DND-41 (cell line): ENCODE data around the gene CRB3.

ENCODE experiments used
- ATAC-seq: fragments of 200-7000 bp; cut with Tn5 transposase; 3 replicates; pipeline ENCODE4 v1.9.1; 2021; ENCODE audit warnings: low read depth; ENCODE audit not compliant: insufficient read depth
- DNase-seq: peaks from one replicate; pipeline ENCODE4 v3.0.0-alpha.2; 2020
- H2AFZ ChIP-seq: 2 replicates; pipeline ENCODE4 v1.6.0; 2012; ENCODE audit warnings: low read depth, low read length
- H3K27ac ChIP-seq: 2 replicates; pipeline ENCODE4 v1.5.1; 2012; ENCODE audit warnings: low read length, inconsistent platforms
- H3K27me3 ChIP-seq: fragments of 200-600 bp; sonication (generic); 2 replicates; pipeline ENCODE4 v1.6.0; 2012; ENCODE audit warnings: low read length, mild to moderate bottlenecking, inconsistent platforms; ENCODE audit not compliant: insufficient read depth, poor library complexity
- H3K36me3 ChIP-seq: 2 replicates; pipeline ENCODE4 v1.5.1; 2012; ENCODE audit warnings: low read length, inconsistent platforms; ENCODE audit not compliant: insufficient read depth
- H3K4me1 ChIP-seq: 2 replicates; pipeline ENCODE4 v1.5.1; 2012; ENCODE audit warnings: mild to moderate bottlenecking, low read length; ENCODE audit not compliant: insufficient read depth
- H3K4me2 ChIP-seq: 2 replicates; pipeline ENCODE4 v1.6.0; 2012; ENCODE audit warnings: mild to moderate bottlenecking, moderate library complexity, low read length, inconsistent platforms; ENCODE audit not compliant: insufficient read depth
- H3K4me3 ChIP-seq, 2 experiments: fragments of 200-600 bp in 1 of 2; shearing (Covaris generic) in 1 of 2; 2 replicates each; pipeline ENCODE4 v1.5.1; 2012 to 2016; ENCODE audit warnings: inconsistent platforms in 2 of 2, low read length in 2 of 2, mild to moderate bottlenecking in 2 of 2, low read depth in 1 of 2, moderate library complexity in 1 of 2
- H3K79me2 ChIP-seq: 2 replicates; pipeline ENCODE4 v1.6.0; 2012; ENCODE audit warnings: low read length, inconsistent platforms; ENCODE audit not compliant: insufficient read depth
- H3K9ac ChIP-seq: 2 replicates; pipeline ENCODE4 v1.6.0; 2012; ENCODE audit warnings: low read depth, mild to moderate bottlenecking, inconsistent platforms, low read length, moderate library complexity
- H3K9me3 ChIP-seq: 2 replicates; pipeline ENCODE4 v1.5.1; 2012; ENCODE audit warnings: low read length, moderate library complexity, mild to moderate bottlenecking, inconsistent platforms; ENCODE audit not compliant: insufficient read depth, severe bottlenecking
- H4K20me1 ChIP-seq: 2 replicates; pipeline ENCODE4 v1.6.0; 2012; ENCODE audit warnings: low read length; ENCODE audit not compliant: insufficient read depth
- EZH2 ChIP-seq: IDR thresholded peaks from 3 replicates; pipeline ENCODE4 v1.6.1; 2012; ENCODE audit warnings: borderline replicate concordance, low read depth, mild to moderate bottlenecking, moderate library complexity, low read length, inconsistent platforms; ENCODE audit not compliant: severe bottlenecking
- TF ChIP-seq, protein P1 (sequence below): IDR thresholded peaks from 2 replicates; pipeline ENCODE4 v1.5.1; 2012; ENCODE audit warnings: borderline replicate concordance, low read length, moderate library complexity, mild to moderate bottlenecking; ENCODE audit not compliant: poor library complexity, severe bottlenecking; ENCODE audit errors: extremely low read depth

CRB3 gene

DNA sequence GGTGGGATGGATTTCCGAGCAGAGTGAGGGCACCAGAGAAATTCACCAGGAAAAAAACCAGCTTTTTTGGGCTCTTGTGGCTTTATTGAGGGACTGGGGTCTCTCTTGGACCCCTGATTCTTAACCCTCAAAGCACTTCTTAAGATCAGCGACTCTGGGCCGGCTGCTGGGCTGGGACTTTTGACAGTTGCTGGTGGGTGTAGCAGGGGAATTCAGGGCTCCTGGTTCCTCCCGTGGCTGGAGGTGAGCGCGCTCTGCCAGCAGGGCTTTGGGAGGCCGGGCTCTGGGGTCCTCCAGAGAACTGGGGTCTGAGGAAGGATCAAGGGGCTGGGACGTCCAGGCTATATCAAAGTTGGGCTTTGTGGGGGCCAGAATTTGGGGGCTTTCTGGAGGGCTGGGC lies 3.3 kb downstream of the CRB3 start:
- Histone ChIP-seq H3K36me3 (peaks cover 8% of the 10 kb centered on the region; the same call in 1 of the 2 replicates), H3K27ac (no peak overlapping the region), H3K9me3 (no peaks in the 10 kb centered on the region), H3K4me2 (no peak overlapping the region), H3K9ac (no peak overlapping the region), H2AFZ (no peak overlapping the region), H3K27me3 (no peaks in the 10 kb centered on the region), H3K79me2 (no peaks in the 10 kb centered on the region), H4K20me1 (no peaks in the 10 kb centered on the region), H3K4me3 (no peak overlapping the region), H3K4me1 (no peaks in the 10 kb centered on the region)
- TF ChIP-seq, protein P1, sequence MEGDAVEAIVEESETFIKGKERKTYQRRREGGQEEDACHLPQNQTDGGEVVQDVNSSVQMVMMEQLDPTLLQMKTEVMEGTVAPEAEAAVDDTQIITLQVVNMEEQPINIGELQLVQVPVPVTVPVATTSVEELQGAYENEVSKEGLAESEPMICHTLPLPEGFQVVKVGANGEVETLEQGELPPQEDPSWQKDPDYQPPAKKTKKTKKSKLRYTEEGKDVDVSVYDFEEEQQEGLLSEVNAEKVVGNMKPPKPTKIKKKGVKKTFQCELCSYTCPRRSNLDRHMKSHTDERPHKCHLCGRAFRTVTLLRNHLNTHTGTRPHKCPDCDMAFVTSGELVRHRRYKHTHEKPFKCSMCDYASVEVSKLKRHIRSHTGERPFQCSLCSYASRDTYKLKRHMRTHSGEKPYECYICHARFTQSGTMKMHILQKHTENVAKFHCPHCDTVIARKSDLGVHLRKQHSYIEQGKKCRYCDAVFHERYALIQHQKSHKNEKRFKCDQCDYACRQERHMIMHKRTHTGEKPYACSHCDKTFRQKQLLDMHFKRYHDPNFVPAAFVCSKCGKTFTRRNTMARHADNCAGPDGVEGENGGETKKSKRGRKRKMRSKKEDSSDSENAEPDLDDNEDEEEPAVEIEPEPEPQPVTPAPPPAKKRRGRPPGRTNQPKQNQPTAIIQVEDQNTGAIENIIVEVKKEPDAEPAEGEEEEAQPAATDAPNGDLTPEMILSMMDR = no peak
- TF ChIP-seq EZH2 = no peak
- ATAC-seq (no peak), DNase-seq (no peak)

DNA sequence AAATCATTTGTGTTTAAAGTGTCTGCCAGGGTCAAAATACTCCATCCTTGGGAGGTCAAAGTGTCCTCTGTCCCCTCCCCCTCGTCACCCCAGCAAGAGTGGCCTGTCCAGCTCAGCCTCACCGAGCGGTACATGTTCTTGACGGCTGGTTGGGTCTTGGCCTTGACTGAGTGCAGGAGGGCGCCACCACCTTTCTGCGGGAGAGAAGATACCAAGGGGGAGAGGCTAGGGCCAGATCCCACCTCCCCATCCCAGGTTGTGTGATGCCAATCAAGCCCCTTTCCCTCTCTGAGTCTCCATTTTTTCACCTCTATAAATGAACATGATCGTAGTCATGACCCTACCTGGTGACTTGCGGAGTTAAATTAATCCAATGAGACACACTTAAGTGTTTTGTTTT lies 6.1 kb downstream of the CRB3 start:
- no peak for ATAC-seq

DNA sequence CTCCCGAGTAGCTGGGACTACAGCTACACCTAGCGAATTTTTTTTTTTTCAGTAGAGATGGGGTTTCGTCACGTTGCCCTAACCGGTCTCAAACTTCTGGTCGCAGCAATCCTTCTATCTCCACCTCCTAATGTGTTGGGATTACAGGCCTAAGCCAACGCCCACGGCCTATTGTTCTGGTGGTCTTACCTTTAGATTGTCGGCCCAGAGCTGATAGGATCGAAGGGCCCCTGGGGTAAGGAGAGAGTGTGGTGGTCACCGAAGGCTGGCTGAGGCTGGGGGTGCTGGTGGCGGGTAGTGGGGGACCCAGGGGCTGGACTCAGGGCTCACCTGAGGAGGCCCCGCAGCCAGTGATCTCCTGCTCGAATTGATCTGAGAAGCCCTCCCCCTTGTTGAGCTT lies 7.0 kb downstream of the CRB3 start:
- Histone ChIP-seq H3K9ac (no peak overlapping the region), H3K4me1 (no peaks in the 10 kb centered on the region), H3K79me2 (no peaks in the 10 kb centered on the region), H3K9me3 (no peaks in the 10 kb centered on the region), H3K27me3 (no peaks in the 10 kb centered on the region), H3K36me3 (peaks cover 23% of the 10 kb centered on the region), H4K20me1 (no peaks in the 10 kb centered on the region), H3K4me2 (no peak overlapping the region), H2AFZ (no peak overlapping the region), H3K4me3 (no peak overlapping the region), H3K27ac (no peak overlapping the region)
- TF ChIP-seq, protein P1 = no peak
- no peak for ATAC-seq
- no peak for DNase-seq

More for the DNA sequence above, 6.1 kb downstream of the CRB3 start:
- Histone ChIP-seq H3K79me2 (no peaks in the 10 kb centered on the region), H3K36me3 (peaks cover 14% of the 10 kb centered on the region), H3K27ac (no peak overlapping the region), H3K9ac (no peak overlapping the region), H2AFZ (no peak overlapping the region), H3K9me3 (no peaks in the 10 kb centered on the region), H3K27me3 (no peaks in the 10 kb centered on the region), H3K4me1 (no peaks in the 10 kb centered on the region), H3K4me3 (no peak overlapping the region), H4K20me1 (no peaks in the 10 kb centered on the region), H3K4me2 (no peak overlapping the region)
- no peak for DNase-seq
- TF ChIP-seq EZH2 = no peak
- TF ChIP-seq, protein P1 = no peak

DNA sequence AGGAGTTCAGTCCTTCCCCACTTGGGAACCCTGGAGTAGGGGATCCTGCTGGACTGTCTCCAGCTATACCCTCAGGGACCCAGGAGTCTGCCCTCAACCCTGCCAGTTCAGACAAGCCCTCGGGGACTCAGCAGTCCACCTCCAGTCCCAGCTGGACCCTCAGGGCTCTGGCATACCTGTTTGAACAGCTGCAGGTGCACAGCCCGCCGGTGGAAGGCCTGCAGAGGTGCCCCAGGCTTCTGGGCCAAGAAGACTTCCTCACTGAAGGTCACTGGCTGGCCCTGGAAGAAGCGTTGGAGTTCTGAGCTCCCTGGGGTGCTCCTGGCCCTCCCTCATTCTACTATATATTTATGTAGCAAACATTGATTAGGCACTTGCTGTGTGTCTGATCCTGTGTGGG lies 8.6 kb downstream of the CRB3 start:
- no peak for DNase-seq

More for the DNA sequence above, 8.6 kb downstream of the CRB3 start:
- no peak overlapping the region for H2AFZ ChIP-seq
- no peak overlapping the region for H3K4me3 ChIP-seq
- no peaks in the 10 kb centered on the region for H4K20me1 ChIP-seq
- TF ChIP-seq, protein P1 = no peak
- TF ChIP-seq EZH2 = no peak
- H3K36me3 ChIP-seq = peaks cover 34% of the 10 kb centered on the region
- H3K27me3 ChIP-seq = no peaks in the 10 kb centered on the region
- ATAC-seq = no peak
- no peaks in the 10 kb centered on the region for H3K4me1 ChIP-seq
- no peaks in the 10 kb centered on the region for H3K9me3 ChIP-seq
- H3K4me2 ChIP-seq = no peak overlapping the region
- no peak overlapping the region for H3K9ac ChIP-seq
- H3K27ac ChIP-seq = no peak overlapping the region
- H3K79me2 ChIP-seq = no peaks in the 10 kb centered on the region
